GM19035 (cell line): ENCODE results near the gene HM13.
"Not testable (repeated sequence)": the region's sequence is repeated elsewhere in the genome, so short reads cannot be mapped to it uniquely, and the experiment has no call there.

Source experiments
- ATAC-seq: cut with Tn5 transposase; IDR thresholded peaks from one replicate; pipeline ENCODE4 v1.9.1; 2021; ENCODE audit not compliant: unreplicated experiment

The HM13 gene

DNA sequence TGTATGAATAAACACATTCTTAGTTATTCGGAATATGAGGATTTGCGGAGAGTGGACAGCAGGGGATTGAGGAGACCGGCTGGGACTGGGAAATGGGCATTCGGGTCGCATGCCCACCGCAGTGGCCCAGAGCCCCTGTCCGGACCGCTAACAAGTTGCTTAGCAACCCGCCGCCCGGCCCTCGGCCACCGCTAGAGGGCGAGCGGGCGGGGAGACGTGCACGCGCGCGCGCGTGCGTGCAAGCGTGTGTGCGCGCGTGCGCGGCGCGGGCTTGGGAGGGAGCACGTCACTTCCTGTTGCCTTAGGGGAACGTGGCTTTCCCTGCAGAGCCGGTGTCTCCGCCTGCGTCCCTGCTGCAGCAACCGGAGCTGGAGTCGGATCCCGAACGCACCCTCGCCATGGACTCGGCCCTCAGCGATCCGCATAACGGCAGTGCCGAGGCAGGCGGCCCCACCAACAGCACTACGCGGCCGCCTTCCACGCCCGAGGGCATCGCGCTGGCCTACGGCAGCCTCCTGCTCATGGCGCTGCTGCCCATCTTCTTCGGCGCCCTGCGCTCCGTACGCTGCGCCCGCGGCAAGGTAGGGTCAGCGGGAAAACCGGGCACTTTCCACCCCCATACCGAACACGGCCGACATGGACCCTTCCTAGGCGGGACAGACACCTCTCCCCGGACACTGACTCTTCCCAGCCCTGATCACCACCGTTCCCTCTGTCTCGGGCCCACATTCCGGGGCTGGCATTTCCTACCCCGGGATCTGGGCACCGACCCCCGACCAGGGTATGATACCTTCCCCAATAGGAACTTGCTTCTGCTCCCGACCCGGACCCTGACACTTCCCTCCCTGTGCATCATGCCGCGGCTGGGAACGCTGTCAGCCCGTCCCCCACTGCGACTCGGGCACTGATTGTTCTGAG lies at the start of gene HM13:
HM13 (plus strand) TSS at position 289 of the 918 bp plus-strand sequence; CDS start at position 399, 110 bp downstream.
- ATAC-seq: peak; percentile 89

DNA sequence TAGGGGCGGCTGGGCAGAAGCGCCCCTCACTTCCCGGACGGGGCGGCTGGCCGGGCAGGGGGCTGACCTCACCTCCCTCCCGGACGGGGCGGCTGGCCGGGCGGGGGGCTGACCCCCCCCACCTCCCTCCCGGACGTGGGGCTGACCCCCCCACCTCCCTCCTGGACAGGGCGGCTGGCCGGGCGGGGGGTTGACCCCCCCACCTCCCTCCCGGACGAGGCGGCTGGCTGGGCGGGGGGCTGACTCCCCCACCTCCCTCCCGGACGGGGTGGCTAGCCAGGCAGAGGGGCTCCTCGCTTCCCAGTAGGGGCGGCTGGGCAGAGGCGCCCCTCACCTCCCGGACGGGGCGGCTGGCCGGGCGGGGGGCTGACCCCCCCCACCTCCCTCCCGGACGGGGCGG lies 43.3 kb upstream of the HM13 start:
- ATAC-seq: not testable (repeated sequence)

DNA sequence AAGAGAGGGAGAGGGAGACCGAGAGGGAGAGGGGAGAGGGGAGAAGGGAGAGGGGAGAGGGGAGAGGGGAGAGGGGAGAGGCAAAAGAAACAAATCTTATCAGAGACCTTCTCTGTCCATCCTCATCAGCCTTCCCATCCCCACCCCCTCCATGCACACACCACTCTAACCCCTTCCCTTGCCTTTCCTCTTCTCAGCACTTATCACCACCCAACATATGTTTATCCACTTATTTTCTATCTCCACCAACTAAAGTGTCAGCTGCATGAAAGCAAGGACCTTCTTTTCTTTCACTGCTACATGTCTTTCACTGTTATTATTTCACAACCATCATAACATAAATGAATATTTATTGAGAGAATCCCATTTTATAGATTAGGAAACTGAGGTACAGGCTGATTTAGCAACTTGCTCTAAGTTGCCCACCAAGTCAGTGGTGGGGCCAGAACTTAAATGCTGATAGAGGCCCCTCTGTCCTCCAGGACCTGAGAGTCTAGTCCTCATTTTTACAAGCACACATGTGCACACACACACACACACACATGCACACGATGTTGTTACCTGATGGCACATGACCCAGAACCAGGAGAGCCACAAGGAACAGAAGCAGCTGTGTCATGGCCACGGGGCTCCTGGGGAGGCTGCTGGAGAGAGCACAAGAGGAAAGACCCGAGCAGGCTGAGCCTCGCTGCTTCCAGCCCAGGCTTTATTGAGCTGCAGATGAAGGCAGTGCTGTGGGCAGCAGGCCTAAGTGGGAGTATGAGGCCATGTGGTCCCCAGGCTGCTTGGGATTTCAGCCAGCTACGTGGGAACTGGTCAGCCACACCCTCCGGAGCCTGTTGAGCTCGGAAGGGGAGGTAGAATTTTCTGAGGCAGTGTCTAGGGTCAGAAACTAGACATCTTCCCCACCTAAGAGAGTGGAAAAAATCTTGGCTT lies 41.6 kb upstream of the HM13 start:
- no peak for ATAC-seq

GRCh38 chr20:31473331-31474096 lies 40.7 kb upstream of the HM13 start:
- ATAC-seq: no peak

GRCh38 chr20:31474097-31474436 lies 40.2 kb upstream of the HM13 start:
- ATAC-seq: no peak

DNA sequence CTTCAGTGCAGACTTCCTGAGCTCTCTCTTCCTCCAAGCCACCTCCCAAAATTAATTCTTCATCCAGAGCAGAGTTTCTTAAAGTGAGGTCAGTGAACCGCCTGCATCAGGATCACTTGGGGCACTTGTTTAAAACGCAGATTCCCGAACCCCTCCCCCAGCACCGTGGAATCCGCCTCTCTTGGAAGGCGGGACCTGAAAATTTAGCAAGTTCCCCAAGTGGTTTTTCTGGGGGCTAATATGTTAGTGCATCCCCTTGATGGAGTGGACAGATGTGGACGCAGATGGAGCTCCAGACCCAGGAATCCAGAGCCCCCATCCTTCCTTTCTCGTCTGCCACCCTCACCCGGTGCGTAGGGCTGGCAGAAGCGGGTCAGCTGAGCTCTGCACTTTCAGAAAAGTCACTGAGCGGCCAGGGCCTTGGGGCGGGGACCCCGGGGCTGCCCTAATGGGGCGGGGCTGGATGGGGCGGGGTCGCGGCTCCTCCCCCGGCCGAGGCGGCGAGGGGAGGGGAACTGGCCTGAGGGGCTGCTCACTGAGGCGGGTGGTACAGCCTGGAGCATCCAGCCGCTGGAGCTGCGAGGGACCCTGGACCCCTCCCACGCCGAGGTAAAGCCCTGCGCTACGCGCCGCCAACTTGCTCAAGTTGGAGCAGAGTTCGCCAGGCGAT lies 39.3 kb upstream of the HM13 start, which contains the start of the genes DEFB124 and REM1:
DEFB124 (minus strand) TSS at position 370 of the 670 bp plus-strand sequence. CDS start 2,114 bp downstream, outside the sequence.
REM1 (plus strand) TSS at position 531 of the 670 bp plus-strand sequence. CDS start 1,158 bp downstream, outside the sequence.
- ATAC-seq: no peak

GRCh38 chr20:31475472-31476293 lies 38.6 kb upstream of the HM13 start:
- ATAC-seq: no peak

- no peak for ATAC-seq
Measured at GRCh38 chr20:31476294-31476585, 38.0 kb upstream of the HM13 start.

DNA sequence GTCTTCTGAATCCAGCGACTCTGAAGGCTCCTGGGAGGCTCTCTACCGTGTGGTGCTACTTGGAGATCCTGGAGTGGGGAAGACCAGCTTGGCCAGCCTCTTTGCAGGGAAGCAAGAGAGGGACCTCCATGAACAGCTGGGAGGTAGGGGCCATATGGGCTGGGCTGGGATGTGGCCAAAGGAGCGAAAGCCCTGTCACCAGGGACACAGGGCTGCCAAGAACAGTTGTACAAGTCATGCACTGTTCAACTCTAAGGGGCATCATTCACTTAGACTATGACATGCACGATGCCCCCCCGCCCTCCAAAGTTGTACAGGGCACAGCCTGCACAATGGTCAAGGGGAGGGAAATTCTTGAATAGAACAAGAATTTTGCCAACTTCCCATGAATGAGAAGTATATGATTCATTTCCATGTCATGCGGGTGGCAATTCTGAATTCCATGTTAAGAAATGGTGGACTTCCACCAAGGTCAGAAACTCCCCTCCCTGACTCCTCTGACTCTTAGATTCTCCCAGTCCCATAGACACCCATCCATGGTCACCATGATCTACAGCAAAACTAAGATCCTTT lies 37.5 kb upstream of the HM13 start:
- no peak for ATAC-seq

GRCh38 chr20:31484001-31484400 lies 30.2 kb upstream of the HM13 start:
- no peak for ATAC-seq

DNA sequence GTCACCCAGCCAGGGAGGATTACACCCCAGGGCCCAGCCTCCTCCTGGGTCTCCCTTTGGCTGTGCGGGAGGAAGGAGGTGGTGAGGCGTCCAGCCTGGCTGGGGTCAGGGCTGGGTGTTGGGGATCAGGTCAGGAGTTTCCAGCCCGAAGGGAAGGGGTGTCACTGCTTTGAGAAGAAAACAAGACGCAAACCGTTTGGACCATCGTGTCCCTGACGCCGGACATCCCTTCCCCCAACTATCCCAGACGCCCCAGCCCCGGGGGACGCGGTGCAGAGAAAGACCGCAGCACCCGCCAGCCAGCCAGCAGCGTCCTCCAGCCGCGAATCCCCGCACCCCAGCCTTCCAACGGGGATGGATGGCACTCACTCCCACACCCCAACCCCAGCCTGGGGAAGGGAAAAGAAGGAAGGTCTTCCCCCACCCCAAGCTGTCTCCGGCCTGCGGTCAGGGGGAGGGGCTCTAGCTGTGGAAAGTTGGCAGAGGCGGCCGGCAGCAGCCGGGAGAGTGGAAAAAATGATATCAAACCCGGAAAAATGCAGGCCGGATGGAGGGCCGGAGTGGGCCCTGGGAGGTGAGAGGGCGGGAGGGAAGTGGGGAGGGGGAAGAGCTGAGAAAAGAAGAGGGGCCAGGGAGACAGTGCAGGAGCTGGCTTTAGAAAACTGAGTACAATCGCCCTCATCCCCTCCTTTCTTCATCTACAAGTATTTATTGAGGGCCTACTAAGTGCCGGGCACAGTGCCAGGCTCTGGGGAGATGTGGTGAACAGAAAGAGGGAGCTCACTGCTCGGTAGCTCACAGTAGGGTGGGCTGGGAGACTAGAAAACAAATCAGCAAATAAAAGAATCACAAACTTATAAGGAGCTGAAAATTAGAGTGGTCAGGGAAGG lies 28.5 kb upstream of the HM13 start:
- ATAC-seq: no peak

DNA sequence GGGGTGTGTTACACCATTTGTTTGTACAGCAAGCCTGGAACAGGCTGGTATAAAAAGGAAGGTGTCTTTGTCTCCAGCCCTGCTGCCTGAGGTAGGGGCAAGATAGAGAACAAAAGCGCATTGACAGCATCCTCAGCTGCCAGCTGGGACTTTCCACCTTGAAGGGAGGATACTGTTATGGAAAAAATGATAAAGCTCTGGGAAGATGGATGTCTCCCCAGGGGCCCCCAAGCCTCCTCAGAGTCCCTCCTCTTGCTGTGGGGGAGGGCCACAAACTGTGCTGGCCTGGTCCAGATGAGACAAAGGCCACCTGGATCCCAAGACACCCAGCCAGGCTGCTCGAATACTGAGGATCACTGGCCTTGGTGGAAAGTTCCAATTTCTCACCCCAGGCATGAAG lies 26.1 kb upstream of the HM13 start:
- ATAC-seq: no peak

DNA sequence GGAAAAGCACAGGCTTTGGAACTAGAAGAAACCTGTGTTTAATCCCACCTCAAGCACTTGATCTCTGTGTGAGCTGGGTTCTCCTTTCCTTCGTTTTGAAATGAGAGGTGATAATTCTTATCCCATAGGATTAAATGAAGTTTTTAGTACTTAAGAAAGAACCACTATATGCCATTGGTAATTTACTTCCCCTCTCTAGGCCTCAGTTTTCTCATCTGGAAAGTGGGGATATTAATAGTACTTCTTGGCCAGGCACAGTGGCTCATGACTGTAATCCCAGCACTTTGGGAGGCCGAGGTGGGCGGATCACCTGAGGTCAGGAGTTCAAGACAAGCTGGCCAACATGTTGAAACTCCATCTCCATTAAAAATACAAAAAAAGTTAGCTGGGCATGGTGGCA lies 25.1 kb upstream of the HM13 start:
- no peak for ATAC-seq

GRCh38 chr20:31490752-31491151 lies 23.5 kb upstream of the HM13 start:
- no peak for ATAC-seq

GRCh38 chr20:31494131-31494530 lies 20.1 kb upstream of the HM13 start:
- no peak for ATAC-seq

DNA sequence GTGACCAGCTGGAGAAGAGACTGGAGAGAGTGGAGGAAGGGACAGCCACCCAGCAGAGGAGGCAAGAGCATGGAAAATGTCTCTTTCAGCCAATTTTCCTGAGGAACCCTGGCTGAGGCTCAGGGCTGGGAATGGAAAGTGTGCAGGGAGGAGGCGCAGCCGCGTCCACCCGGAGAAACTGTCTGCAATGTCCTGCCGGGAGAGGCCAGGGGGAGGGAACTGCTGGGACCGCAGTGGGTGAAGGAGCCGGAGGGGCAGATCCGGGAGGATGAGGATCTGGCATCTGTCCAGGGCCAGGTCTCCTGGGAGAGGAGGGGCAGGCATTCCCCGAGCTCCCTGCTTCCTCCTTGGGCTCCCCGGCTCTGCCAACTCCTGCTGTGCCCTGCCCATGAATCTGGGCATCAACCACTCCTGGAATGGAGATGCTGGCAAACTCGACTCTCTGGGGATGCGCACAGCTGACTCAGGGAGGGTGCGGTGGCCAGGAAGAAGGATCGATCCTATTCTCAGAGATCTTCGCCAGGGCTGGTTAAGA lies 17.4 kb upstream of the HM13 start:
- ATAC-seq: no peak

DNA sequence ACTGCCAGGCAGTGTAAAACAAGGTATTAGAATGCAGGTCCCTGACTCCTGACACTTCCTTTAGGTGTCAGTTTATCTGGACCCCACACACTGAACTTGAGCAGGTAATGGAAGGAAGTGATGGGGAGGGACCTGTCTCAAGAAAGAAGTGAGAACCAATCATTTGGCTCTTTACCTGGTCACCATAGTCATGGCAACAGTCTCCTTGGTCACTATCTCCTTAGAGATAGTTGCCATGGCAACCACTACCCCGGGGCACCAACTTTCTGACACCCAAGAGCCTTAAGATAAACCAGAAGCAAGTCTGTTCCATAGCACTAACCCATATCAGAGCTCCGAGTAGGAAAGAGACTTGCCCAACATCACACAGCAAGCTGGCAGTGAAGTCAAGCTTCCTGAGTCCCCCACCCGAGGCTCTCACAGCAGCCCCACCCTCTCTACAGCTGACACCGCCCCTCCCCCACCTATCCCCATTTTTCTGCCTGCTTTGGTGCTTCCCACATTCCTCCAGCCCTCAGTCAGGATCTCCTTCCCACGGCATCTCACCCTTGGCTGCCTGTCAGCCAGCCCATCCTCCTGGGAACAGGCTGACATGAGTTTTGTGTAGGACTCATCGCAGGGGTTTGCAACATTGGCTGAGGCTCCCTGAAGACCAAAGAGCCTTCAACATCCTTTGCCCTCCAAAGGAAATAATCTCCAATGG lies 16.3 kb upstream of the HM13 start:
- ATAC-seq: no peak
